Suprapubic skin (tissue), 4 donors: Measurements from ENCODE around the gene BUD13. TPM values are rescaled to one million over a fixed set of nuclear protein-coding genes. Genes with fewer than 3 reads are reported as not detected.
A peak's percentile ranks its signal among the peaks of the same experiment; 100 is the strongest.

Source experiments
- DNase-seq, 2 donors: peaks; one replicate each; pipeline ENCODE4 v3.0.0-alpha.2; 2019; ENCODE audit warnings: low spot score in 2 of 2
- H3K27ac ChIP-seq: fragments of 200-600 bp; sonication (generic); one replicate; pipeline ENCODE4 v1.5.1; 2019
- H3K27me3 ChIP-seq: fragments of 200-600 bp; sonication (generic); one replicate; pipeline ENCODE4 v1.5.1; 2019
- H3K36me3 ChIP-seq: fragments of 200-600 bp; sonication (generic); one replicate; pipeline ENCODE4 v1.5.1; 2019
- H3K4me1 ChIP-seq: fragments of 200-600 bp; sonication (generic); one replicate; pipeline ENCODE4 v1.5.1; 2019
- H3K4me3 ChIP-seq: fragments of 200-600 bp; sonication (generic); one replicate; pipeline ENCODE4 v1.5.1; 2019; ENCODE audit warnings: mild to moderate bottlenecking
- H3K9me3 ChIP-seq: fragments of 200-600 bp; sonication (generic); one replicate; pipeline ENCODE4 v1.5.1; 2019
- EP300 ChIP-seq: sonication (generic); formaldehyde crosslinking; IDR thresholded peaks from one replicate; pipeline ENCODE4 v1.6.1; 2017; ENCODE audit warnings: antibody characterized with exemption
- POLR2A ChIP-seq, 2 donors: fragments of 450-650 bp; IDR thresholded peaks; one replicate each; pipeline ENCODE4 v1.6.1; 2017; ENCODE audit warnings: antibody characterized with exemption in 2 of 2, mild to moderate bottlenecking in 2 of 2, moderate library complexity in 2 of 2
- POLR2AphosphoS5 ChIP-seq, 3 donors: sonication (generic); formaldehyde crosslinking; IDR thresholded peaks; one replicate each; pipeline ENCODE4 v1.6.1; 2017; ENCODE audit warnings: antibody characterized with exemption in 3 of 3
- WGBS: methylation state at CpG from one replicate; pipeline ENCODE4 v1.1.5; 2018; 5-methylcytosine and 5-hydroxymethylcytosine counted together
- total RNA-seq, 4 donors: library from RNA; depleted of rRNA; stranded (reverse); fragments of >200 nt; gene quantifications; one replicate each; pipeline ENCODE4 v1.1.0, GENCODE V29; 2016
- TF ChIP-seq, protein P1 (sequence below), 2 donors: fragments of 200-600 bp in 1 of 2; fragments of 450-650 bp in 1 of 2; sonication (generic) in 1 of 2; IDR thresholded peaks; one replicate each; pipeline ENCODE4 v1.5.1; 2016 to 2019; ENCODE audit warnings: antibody characterized with exemption in 2 of 2, mild to moderate bottlenecking in 1 of 2, moderate library complexity in 1 of 2

The BUD13 gene
- total RNA-seq, 4 donors from 2014 or later, result 11.5 to 19.4 (median 14.3) TPM

DNA sequence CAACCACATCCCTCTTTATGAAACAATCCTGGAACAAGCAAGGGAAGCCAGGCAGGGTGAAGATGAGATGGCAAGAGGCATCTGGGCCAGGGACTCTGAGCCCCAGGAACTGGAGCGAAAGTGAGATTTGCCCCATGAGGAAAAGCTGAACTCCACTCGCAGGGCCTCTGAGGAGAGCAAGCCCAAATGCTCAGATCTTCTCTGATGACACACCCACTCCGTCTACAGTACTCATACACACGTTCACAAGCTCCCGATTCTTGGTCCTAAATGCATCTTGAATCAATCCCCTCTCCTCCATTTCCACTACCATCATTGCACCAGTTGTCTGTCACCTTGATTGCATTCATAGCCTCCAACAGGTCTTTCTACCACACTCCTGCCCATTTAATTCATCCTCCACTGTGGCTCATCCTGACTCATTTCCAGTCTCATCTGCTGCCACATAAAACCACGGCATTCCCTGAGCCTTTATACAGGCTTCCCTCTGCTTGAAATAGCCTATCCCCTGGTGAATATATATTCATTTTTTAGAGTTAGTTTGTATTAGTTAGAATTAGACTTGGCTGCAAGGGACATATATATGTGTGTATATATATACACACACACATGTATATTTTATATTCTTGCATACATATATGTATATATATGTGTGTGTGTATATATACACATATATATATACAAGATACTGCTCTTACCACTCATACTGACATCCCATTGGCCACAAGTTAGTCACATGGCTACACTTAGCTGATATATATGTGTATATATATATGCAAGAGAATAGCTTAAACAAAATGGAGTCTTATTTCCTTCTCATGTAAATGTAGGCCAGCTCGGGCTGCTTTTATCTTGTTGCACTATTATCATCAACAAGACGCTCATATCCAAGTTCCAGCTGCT lies 20.3 kb upstream of the BUD13 start:
- Histone ChIP-seq H3K36me3 (no peaks in the 10 kb centered on the region), H3K27me3 (peaks cover 2% of the 10 kb centered on the region), H3K4me1 (peaks cover 13% of the 10 kb centered on the region), H3K27ac (no peak overlapping the region), H3K4me3 (no peak overlapping the region), H3K9me3 (no peaks in the 10 kb centered on the region)
- TF ChIP-seq, protein P1, sequence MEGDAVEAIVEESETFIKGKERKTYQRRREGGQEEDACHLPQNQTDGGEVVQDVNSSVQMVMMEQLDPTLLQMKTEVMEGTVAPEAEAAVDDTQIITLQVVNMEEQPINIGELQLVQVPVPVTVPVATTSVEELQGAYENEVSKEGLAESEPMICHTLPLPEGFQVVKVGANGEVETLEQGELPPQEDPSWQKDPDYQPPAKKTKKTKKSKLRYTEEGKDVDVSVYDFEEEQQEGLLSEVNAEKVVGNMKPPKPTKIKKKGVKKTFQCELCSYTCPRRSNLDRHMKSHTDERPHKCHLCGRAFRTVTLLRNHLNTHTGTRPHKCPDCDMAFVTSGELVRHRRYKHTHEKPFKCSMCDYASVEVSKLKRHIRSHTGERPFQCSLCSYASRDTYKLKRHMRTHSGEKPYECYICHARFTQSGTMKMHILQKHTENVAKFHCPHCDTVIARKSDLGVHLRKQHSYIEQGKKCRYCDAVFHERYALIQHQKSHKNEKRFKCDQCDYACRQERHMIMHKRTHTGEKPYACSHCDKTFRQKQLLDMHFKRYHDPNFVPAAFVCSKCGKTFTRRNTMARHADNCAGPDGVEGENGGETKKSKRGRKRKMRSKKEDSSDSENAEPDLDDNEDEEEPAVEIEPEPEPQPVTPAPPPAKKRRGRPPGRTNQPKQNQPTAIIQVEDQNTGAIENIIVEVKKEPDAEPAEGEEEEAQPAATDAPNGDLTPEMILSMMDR (IDR thresholded peaks at IDR 0.05), result no peak
- TF ChIP-seq EP300 (no peak), POLR2AphosphoS5 (IDR thresholded peaks at IDR 0.05) (no peak), POLR2A (IDR thresholded peaks at IDR 0.05) (no peak)
- no peak for DNase-seq
- WGBS, result 81% methylated on average over 8 of the region's 8 CpGs

DNA sequence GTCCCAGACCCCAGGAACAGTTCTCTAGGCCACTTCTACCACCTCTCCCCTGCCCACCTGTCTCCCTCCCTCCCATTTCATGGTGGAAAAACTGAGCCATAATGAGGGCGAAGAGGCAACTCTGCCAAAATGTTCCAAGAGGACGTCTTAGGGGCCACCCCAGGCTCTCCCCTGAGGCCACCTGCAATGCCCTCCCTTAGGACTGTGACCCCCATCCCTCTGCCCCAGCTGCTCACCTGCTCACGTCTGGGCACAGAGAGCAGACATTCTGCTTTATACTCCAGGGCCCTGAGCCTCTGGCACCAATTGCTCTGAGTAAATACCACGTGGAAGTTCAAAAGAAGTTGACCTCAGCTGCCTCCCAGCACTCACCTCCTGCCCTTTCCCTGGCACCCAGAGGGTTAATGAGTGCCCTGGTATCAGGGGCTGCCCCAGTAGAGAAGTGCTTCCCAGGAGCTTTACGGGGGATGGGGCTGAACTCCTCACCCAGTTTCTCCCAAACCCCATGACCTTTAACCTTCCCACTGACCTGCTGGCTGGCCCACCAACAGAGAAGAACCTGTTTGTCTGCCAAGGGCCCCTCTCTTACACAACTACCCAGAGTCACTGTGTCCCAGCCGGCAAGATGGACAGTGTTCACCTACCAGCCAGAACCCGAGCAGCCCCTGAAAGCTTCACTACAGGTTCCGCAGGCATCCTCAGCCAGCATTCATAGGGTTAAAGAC lies 19.5 kb upstream of the BUD13 start:
- Histone ChIP-seq H3K27me3 (peaks cover 2% of the 10 kb centered on the region), H3K27ac (no peak overlapping the region), H3K4me1 (peaks cover 14% of the 10 kb centered on the region), H3K9me3 (no peaks in the 10 kb centered on the region), H3K36me3 (no peaks in the 10 kb centered on the region), H3K4me3 (no peak overlapping the region)
- no peak for DNase-seq
- 59% methylated on average over 8 of the region's 8 CpGs for WGBS
- TF ChIP-seq POLR2A (IDR thresholded peaks at IDR 0.05) (no peak), EP300 (no peak)

DNA sequence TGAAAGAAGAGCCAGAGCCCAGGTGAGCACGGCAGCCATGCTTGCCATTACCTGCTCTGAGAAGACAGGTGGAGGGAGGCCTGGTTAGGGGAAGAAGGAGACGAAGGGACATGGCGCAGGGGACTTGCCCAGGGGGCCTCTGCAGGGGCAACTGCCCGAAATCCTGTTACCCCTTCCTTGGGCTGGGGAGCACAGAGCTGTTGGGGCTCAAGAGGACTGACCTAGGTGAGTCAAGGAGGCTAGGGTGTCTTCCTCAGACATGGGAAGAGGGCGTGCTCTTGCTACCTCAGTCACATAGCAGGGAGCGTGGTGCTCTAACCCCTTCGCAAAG lies 19.0 kb upstream of the BUD13 start, which contains the start of gene APOA5:
Gene APOA5 (minus strand): TSS at position 67 of the 331 bp plus-strand sequence. CDS start 19 bp downstream, at position 48.
- TF ChIP-seq POLR2AphosphoS5 (IDR thresholded peaks at IDR 0.05) (no peak), POLR2A (IDR thresholded peaks at IDR 0.05) (no peak), EP300 (no peak)
- TF ChIP-seq, protein P1 (IDR thresholded peaks at IDR 0.05), result no peak
- H3K27me3 ChIP-seq, result peaks cover 2% of the 10 kb centered on the region
- no peak within 1 kb of the TSS for H3K27ac ChIP-seq
- peaks cover 19% of the 10 kb centered on the region for H3K4me1 ChIP-seq
- no peaks in the 10 kb centered on the region for H3K9me3 ChIP-seq
- no peak for DNase-seq
- 92% methylated on average over 4 of the region's 7 CpGs for WGBS
- peak within 1 kb of the TSS; percentile 10 for H3K4me3 ChIP-seq
- no peaks in the 10 kb centered on the region for H3K36me3 ChIP-seq

- no peak overlapping the region for H3K27ac ChIP-seq
- WGBS, result 26% methylated on average over 25 of the region's 31 CpGs
- H3K9me3 ChIP-seq, result no peaks in the 10 kb centered on the region
- H3K27me3 ChIP-seq, result peaks cover 2% of the 10 kb centered on the region
- TF ChIP-seq, protein P1 (IDR thresholded peaks at IDR 0.05), result peak; percentile 82 to 88
- no peak for TF ChIP-seq POLR2AphosphoS5 (IDR thresholded peaks at IDR 0.05)
- no peak for TF ChIP-seq EP300
- H3K4me3 ChIP-seq, result peak overlapping the region; percentile 10
- H3K4me1 ChIP-seq, result peaks cover 25% of the 10 kb centered on the region
- DNase-seq, result peak; percentile 77 to 87
- H3K36me3 ChIP-seq, result peaks cover 2% of the 10 kb centered on the region
Measured at GRCh38 chr11:116791002-116791812, 18.4 kb upstream of the BUD13 start.

GRCh38 chr11:116790167-116791001 lies 17.6 kb upstream of the BUD13 start:
- Histone ChIP-seq H3K4me1 (peaks cover 25% of the 10 kb centered on the region), H3K36me3 (peaks cover 10% of the 10 kb centered on the region), H3K9me3 (no peaks in the 10 kb centered on the region), H3K27me3 (peaks cover 2% of the 10 kb centered on the region), H3K27ac (no peak overlapping the region), H3K4me3 (no peak overlapping the region)
- DNase-seq, result peak in 1 of 2 donors; percentile 67
- TF ChIP-seq POLR2AphosphoS5 (IDR thresholded peaks at IDR 0.05), result no peak
- TF ChIP-seq POLR2A (IDR thresholded peaks at IDR 0.05), result no peak
- no peak for TF ChIP-seq EP300
- TF ChIP-seq, protein P1 (IDR thresholded peaks at IDR 0.05), result no peak
- WGBS, result 86% methylated on average over 30 of the region's 53 CpGs
